SK-N-SH treated with all-trans-retinoic acid at 6 μM for 48 hours (cell line): ENCODE measurements around the gene ZMYM5.

Experiments
- ATAC-seq: fragments of 200-7000 bp; cut with Tn5 transposase; 3 replicates; pipeline ENCODE4 v1.9.1; 2020; ENCODE audit warnings: mild to moderate bottlenecking, moderate library complexity
- ARNTL ChIP-seq: fragments of 450-650 bp; formaldehyde crosslinking; IDR thresholded peaks from 2 replicates; pipeline ENCODE4 v1.5.0; 2020; ENCODE audit warnings: low read depth, mild to moderate bottlenecking, moderate library complexity, borderline replicate concordance
- BACH2 ChIP-seq: fragments of 250-450 bp; sonication (Bioruptor Pico); IDR thresholded peaks from 2 replicates; pipeline ENCODE4 v1.9.0; 2021; ENCODE audit warnings: mild to moderate bottlenecking, borderline replicate concordance
- CREB5 ChIP-seq: fragments of 250-450 bp; sonication (Bioruptor Pico); IDR thresholded peaks from 2 replicates; pipeline ENCODE4 v1.5.1; 2020; ENCODE audit warnings: low read depth, mild to moderate bottlenecking, moderate library complexity
- CSDC2 ChIP-seq: fragments of 250-450 bp; sonication (Bioruptor Pico); IDR thresholded peaks from 2 replicates; pipeline ENCODE4 v1.5.0; 2020; ENCODE audit warnings: mild to moderate bottlenecking, moderate library complexity
- CSRNP3 ChIP-seq: fragments of 250-450 bp; sonication (Bioruptor Pico); IDR thresholded peaks from 2 replicates; pipeline ENCODE4 v1.5.1; 2021; ENCODE audit warnings: mild to moderate bottlenecking, moderate library complexity
- ESRRG ChIP-seq: fragments of 250-450 bp; sonication (Bioruptor Pico); IDR thresholded peaks from 2 replicates; pipeline ENCODE4 v1.6.1; 2021; ENCODE audit warnings: mild to moderate bottlenecking
- GLIS3 ChIP-seq: fragments of 250-450 bp; sonication (Bioruptor Pico); IDR thresholded peaks from 2 replicates; pipeline ENCODE4 v1.5.0; 2020; ENCODE audit warnings: mild to moderate bottlenecking, moderate library complexity
- ISL1 ChIP-seq: fragments of 250-450 bp; sonication (Bioruptor Pico); IDR thresholded peaks from 2 replicates; pipeline ENCODE4 v2.1.2; 2022; ENCODE audit warnings: mild to moderate bottlenecking, moderate library complexity
- OSR1 ChIP-seq: fragments of 250-450 bp; sonication (Bioruptor Pico); IDR thresholded peaks from 2 replicates; pipeline ENCODE4 v1.8.0; 2022; ENCODE audit warnings: moderate library complexity, mild to moderate bottlenecking, inconsistent platforms
- POU6F1 ChIP-seq: fragments of 250-450 bp; sonication (Bioruptor Pico); IDR thresholded peaks from 2 replicates; pipeline ENCODE4 v1.8.0; 2021; ENCODE audit warnings: low read depth, mild to moderate bottlenecking, moderate library complexity, borderline replicate concordance
- RARB ChIP-seq: fragments of 250-450 bp; sonication (Bioruptor Pico); IDR thresholded peaks from 2 replicates; pipeline ENCODE4 v1.8.0; 2021; ENCODE audit warnings: mild to moderate bottlenecking, moderate library complexity
- SNAI2 ChIP-seq: fragments of 250-450 bp; sonication (Bioruptor Pico); IDR thresholded peaks from 2 replicates; pipeline ENCODE4 v1.5.0; 2020; ENCODE audit warnings: mild to moderate bottlenecking, moderate library complexity
- TCF4 ChIP-seq: fragments of 250-450 bp; sonication (Bioruptor Pico); IDR thresholded peaks from 2 replicates; pipeline ENCODE4 v1.8.0; 2021; ENCODE audit warnings: mild to moderate bottlenecking, moderate library complexity, borderline replicate concordance
- TOX ChIP-seq: fragments of 250-450 bp; sonication (Bioruptor Pico); IDR thresholded peaks from 2 replicates; pipeline ENCODE4 v1.8.0; 2021; ENCODE audit warnings: mild to moderate bottlenecking, moderate library complexity, borderline replicate concordance
- TSHZ2 ChIP-seq: fragments of 250-450 bp; sonication (Bioruptor Pico); IDR thresholded peaks from 2 replicates; pipeline ENCODE4 v1.5.0; 2020; ENCODE audit warnings: mild to moderate bottlenecking, moderate library complexity
- ZC3H10 ChIP-seq: fragments of 250-450 bp; sonication (Bioruptor Pico); IDR thresholded peaks from 2 replicates; pipeline ENCODE4 v1.5.1; 2021; ENCODE audit warnings: mild to moderate bottlenecking, moderate library complexity
- ZFP3 ChIP-seq: fragments of 250-450 bp; sonication (Bioruptor Pico); IDR thresholded peaks from 2 replicates; pipeline ENCODE4 v1.5.0; 2020; ENCODE audit warnings: mild to moderate bottlenecking, moderate library complexity
- ZFP30 ChIP-seq: fragments of 450-650 bp; formaldehyde crosslinking; IDR thresholded peaks from 2 replicates; pipeline ENCODE4 v1.5.0; 2022; ENCODE audit warnings: mild to moderate bottlenecking, moderate library complexity
- ZNF565 ChIP-seq: fragments of 450-650 bp; formaldehyde crosslinking; conservative IDR thresholded peaks from 2 replicates; pipeline ENCODE4 v1.5.0; 2020; ENCODE audit warnings: low read depth, mild to moderate bottlenecking, moderate library complexity
- ZNF70 ChIP-seq: fragments of 450-650 bp; formaldehyde crosslinking; IDR thresholded peaks from 2 replicates; pipeline ENCODE4 v1.5.0; 2020; ENCODE audit warnings: mild to moderate bottlenecking, moderate library complexity
- ZNF8 ChIP-seq: fragments of 450-650 bp; formaldehyde crosslinking; IDR thresholded peaks from 2 replicates; pipeline ENCODE4 v1.5.0; 2020; ENCODE audit warnings: mild to moderate bottlenecking, moderate library complexity
- TF ChIP-seq, protein P1 (sequence below): fragments of 250-450 bp; sonication (Bioruptor Pico); IDR thresholded peaks from 2 replicates; pipeline ENCODE4 v1.8.0; 2020; ENCODE audit warnings: mild to moderate bottlenecking, moderate library complexity, borderline replicate concordance

The ZMYM5 gene

GRCh38 chr13:19822673-19823072 is 40.8 kb downstream of the ZMYM5 start (continued):
- TF ChIP-seq, protein P1, sequence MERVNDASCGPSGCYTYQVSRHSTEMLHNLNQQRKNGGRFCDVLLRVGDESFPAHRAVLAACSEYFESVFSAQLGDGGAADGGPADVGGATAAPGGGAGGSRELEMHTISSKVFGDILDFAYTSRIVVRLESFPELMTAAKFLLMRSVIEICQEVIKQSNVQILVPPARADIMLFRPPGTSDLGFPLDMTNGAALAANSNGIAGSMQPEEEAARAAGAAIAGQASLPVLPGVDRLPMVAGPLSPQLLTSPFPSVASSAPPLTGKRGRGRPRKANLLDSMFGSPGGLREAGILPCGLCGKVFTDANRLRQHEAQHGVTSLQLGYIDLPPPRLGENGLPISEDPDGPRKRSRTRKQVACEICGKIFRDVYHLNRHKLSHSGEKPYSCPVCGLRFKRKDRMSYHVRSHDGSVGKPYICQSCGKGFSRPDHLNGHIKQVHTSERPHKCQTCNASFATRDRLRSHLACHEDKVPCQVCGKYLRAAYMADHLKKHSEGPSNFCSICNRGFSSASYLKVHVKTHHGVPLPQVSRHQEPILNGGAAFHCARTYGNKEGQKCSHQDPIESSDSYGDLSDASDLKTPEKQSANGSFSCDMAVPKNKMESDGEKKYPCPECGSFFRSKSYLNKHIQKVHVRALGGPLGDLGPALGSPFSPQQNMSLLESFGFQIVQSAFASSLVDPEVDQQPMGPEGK (CRISPR knock-in tag), result no peak
- no peak for TF ChIP-seq SNAI2
- TF ChIP-seq ESRRG (CRISPR knock-in tag), result no peak
- no peak for TF ChIP-seq ARNTL (CRISPR knock-in tag)

DNA sequence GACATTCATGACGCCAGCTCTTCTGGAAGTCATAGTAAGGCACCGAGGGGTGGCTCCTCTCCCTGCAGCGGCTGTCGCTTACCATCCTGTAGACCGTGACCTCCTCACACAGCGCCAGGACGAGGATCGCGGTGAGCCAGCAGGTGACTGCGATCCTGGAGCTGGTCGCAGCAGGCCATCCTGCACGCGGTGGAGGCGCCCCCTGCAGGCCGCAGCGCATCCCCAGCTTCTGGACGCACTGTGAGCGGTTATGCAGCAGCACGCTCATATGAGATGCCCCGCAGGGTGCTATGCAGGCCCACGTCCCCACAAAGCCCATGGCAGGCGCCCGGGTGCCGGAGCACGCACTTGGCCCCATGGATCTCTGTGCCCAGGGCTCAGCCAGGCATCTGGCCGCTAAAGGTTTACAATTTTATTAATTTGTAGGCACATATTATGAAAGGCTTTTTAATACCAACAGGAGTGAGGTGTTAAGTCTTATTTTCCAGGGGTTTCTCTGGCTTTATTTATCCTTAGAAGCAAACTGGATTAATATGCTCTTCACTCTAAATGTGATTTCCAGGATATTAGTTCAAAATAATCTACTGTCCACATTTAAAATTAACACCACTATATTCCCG is 45.1 kb downstream of the ZMYM5 start:
- TF ChIP-seq ZNF70 (CRISPR knock-in tag) (no peak), ARNTL (CRISPR knock-in tag) (no peak), TCF4 (CRISPR knock-in tag) (no peak), TOX (CRISPR knock-in tag) (no peak), RARB (CRISPR knock-in tag) (no peak), SNAI2 (no peak)
- ATAC-seq, result peak; percentile 72

DNA sequence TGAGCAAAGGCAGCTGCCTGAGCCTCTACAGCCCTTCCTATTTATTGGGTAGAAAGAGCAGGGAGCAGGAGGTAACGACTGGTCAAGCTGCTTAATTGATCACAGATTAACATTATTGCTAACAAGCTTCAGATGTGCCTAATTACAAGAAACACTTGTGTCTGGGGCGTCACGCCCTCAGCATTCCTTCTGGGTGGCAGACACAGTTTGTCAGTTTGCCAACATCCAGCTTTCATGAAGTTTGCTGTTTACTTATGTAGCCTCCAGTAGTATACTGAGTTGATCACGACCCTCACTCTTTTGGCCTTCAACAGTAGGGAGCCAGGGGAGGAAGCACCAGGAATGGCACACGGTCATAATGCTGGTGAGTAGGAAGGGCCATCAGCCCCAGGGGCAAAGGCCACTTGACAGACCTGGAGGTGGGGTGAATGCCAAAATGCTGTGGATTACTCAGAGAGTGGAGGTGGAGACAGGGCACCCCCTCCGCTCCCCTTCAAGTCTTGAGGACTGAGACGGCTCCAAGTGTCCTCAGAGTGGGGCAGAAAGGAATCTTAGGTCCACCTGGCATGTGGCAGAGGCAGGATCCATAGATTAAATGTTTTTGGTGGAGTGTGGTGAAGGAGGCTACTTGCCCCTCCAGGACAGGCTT is 45.8 kb downstream of the ZMYM5 start:
- ATAC-seq, result no peak
- TF ChIP-seq, protein P1 (CRISPR knock-in tag), result no peak
- TF ChIP-seq ZNF8 (CRISPR knock-in tag) (no peak), ISL1 (CRISPR knock-in tag) (no peak), ZC3H10 (CRISPR knock-in tag) (no peak), ARNTL (CRISPR knock-in tag) (no peak), ZNF565 (CRISPR knock-in tag) (no peak), BACH2 (no peak), TSHZ2 (CRISPR knock-in tag) (no peak), GLIS3 (no peak), RARB (CRISPR knock-in tag) (no peak), ESRRG (CRISPR knock-in tag) (no peak), OSR1 (CRISPR knock-in tag) (no peak), CSRNP3 (no peak), ZFP3 (CRISPR knock-in tag) (no peak), TCF4 (CRISPR knock-in tag) (no peak)

- ATAC-seq, result no peak
- TF ChIP-seq TCF4 (CRISPR knock-in tag) (no peak), POU6F1 (CRISPR knock-in tag) (no peak), CREB5 (no peak), ARNTL (CRISPR knock-in tag) (no peak), TOX (CRISPR knock-in tag) (no peak), ZNF565 (CRISPR knock-in tag) (no peak), ZFP30 (CRISPR knock-in tag) (no peak), ZNF8 (CRISPR knock-in tag) (no peak), CSRNP3 (no peak), ZC3H10 (CRISPR knock-in tag) (no peak), ESRRG (CRISPR knock-in tag) (no peak), CSDC2 (CRISPR knock-in tag) (no peak)
These were observed 46.3 kb downstream of the ZMYM5 start for GRCh38 chr13:19817106-19817505.
